Measurements from ENCODE around the gene KRTAP22-2.

GRCh38 chr21:30625449-30626165, 35.4 kb upstream of the KRTAP22-2 start:
- no peak for TF ChIP-seq TAF1 (IDR thresholded peaks at IDR 0.05; ENCODE audit: low read depth, low read length)
- no peak for TF ChIP-seq POLR2AphosphoS5 (IDR thresholded peaks at IDR 0.05; ENCODE audit: low read depth, low read length)
- TF ChIP-seq POLR2A (IDR thresholded peaks at IDR 0.05; ENCODE audit: low read depth, low read length) = no peak
